Ovary (tissue), 3 donors: ENCODE results near the gene PAQR3.

Source experiments
- CTCF ChIP-seq, 3 donors: fragments of 450-650 bp in 2 of 3; fragments of 200-600 bp in 1 of 3; IDR thresholded peaks; one replicate each; pipeline versions ENCODE4 v1.5.1 to v1.8.0; 2016 to 2022; ENCODE audit warnings: antibody characterized with exemption in 3 of 3, mild to moderate bottlenecking in 1 of 3
- POLR2A ChIP-seq: fragments of 450-650 bp; IDR thresholded peaks from one replicate; pipeline ENCODE4 v1.6.1; 2017; ENCODE audit warnings: antibody characterized with exemption, mild to moderate bottlenecking, moderate library complexity
- donor health status: DM: no; HTN: no; CAD: no.

DNA sequence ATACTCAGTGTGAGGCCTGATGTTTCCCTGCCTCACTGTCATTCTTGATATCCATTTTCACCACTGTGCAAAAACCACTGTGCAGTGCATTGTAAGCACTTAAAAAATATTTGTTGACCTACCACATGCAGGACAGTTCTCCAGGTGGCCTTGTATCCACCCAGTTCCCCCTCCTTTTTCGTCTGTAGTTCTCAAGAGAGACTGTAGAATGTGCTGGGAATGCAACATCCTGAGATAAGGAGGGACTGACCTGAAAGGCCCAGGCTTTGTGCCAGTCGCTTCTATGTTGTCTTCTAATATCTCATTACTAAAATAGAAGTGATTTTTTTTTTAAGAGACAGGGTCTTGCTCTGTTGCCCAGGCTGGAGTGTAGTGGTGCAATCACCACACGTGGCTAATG lies 21.7 kb upstream of the PAQR3 start:
- TF ChIP-seq POLR2A (no peak), CTCF (IDR thresholded peaks at IDR 0.05) (no peak)
